Activated T-helper 17 cell treated with anti-CD3 and anti-CD28 coated beads, Interleukin-2, amount 50 U/mL, for 72 hours (primary cell): Measurements from ENCODE around the gene CCDC138. TPM values are rescaled to one million over a fixed set of nuclear protein-coding genes. Genes with fewer than 3 reads are reported as not detected.

ENCODE experiments used
- ATAC-seq: fragments of 150-1000 bp; cut with Tn5 transposase; replicated peaks from 2 replicates; pipeline ENCODE4 v1.10.0; 2021; ENCODE audit warnings: mild to moderate bottlenecking, moderate library complexity
- H3K27ac Mint-ChIP-seq: one replicate; pipeline ENCODE4 v1.8.0; 2022; ENCODE audit warnings: mixed read lengths
- H3K27me3 Mint-ChIP-seq: one replicate; pipeline ENCODE4 v1.8.0; 2022; ENCODE audit warnings: mixed read lengths
- H3K36me3 Mint-ChIP-seq: one replicate; pipeline ENCODE4 v1.8.0; 2022; ENCODE audit warnings: low read depth, mild to moderate bottlenecking, mixed read lengths
- H3K4me1 Mint-ChIP-seq: one replicate; pipeline ENCODE4 v1.8.0; 2022; ENCODE audit warnings: mixed read lengths
- H3K4me3 Mint-ChIP-seq: one replicate; pipeline ENCODE4 v1.8.0; 2022; ENCODE audit warnings: mild to moderate bottlenecking, mixed read lengths
- H3K9me3 Mint-ChIP-seq: one replicate; pipeline ENCODE4 v1.8.0; 2022; ENCODE audit warnings: mixed read lengths
- total RNA-seq, 2 donors: library from RNA; stranded (reverse); gene quantifications; one replicate each; pipeline ENCODE4 v1.2.3, GENCODE V29; 2022

CCDC138 gene
- total RNA-seq, 2 donors from 2014 or later = 11.0 to 18.1 TPM

- Mint-ChIP-seq H3K36me3 (peaks cover 86% of the 10 kb centered on the region), H3K27me3 (no peaks in the 10 kb centered on the region), H3K4me3 (no peak overlapping the region), H3K4me1 (no peaks in the 10 kb centered on the region), H3K9me3 (peaks cover 5% of the 10 kb centered on the region), H3K27ac (no peak overlapping the region)
- no peak for ATAC-seq
Measured at GRCh38 chr2:108810993-108811957, 24.7 kb downstream of the CCDC138 start.

GRCh38 chr2:108813732-108814131, 27.2 kb downstream of the CCDC138 start:
- no peak for ATAC-seq
- Mint-ChIP-seq H3K4me3 (no peak overlapping the region), H3K27ac (no peak overlapping the region), H3K36me3 (peaks cover 82% of the 10 kb centered on the region), H3K27me3 (no peaks in the 10 kb centered on the region), H3K9me3 (peaks cover 5% of the 10 kb centered on the region), H3K4me1 (no peaks in the 10 kb centered on the region)

- Mint-ChIP-seq H3K9me3 (peaks cover 9% of the 10 kb centered on the region), H3K27ac (no peak overlapping the region), H3K27me3 (no peaks in the 10 kb centered on the region), H3K4me1 (no peaks in the 10 kb centered on the region), H3K36me3 (peaks cover 44% of the 10 kb centered on the region), H3K4me3 (no peak overlapping the region)
- no peak for ATAC-seq
Measured at GRCh38 chr2:108820482-108820881, 33.9 kb downstream of the CCDC138 start.

GRCh38 chr2:108823286-108823685, 36.7 kb downstream of the CCDC138 start:
- H3K9me3 Mint-ChIP-seq = peaks cover 9% of the 10 kb centered on the region
- H3K27me3 Mint-ChIP-seq = no peaks in the 10 kb centered on the region
- no peak overlapping the region for H3K27ac Mint-ChIP-seq
- ATAC-seq = no peak
- no peak overlapping the region for H3K4me3 Mint-ChIP-seq
- H3K36me3 Mint-ChIP-seq = peaks cover 24% of the 10 kb centered on the region
- H3K4me1 Mint-ChIP-seq = no peaks in the 10 kb centered on the region

GRCh38 chr2:108824316-108825070, 37.9 kb downstream of the CCDC138 start:
- H3K27ac Mint-ChIP-seq = no peak overlapping the region
- peaks cover 6% of the 10 kb centered on the region for H3K9me3 Mint-ChIP-seq
- H3K4me1 Mint-ChIP-seq = no peaks in the 10 kb centered on the region
- H3K4me3 Mint-ChIP-seq = no peak overlapping the region
- no peak for ATAC-seq
- H3K27me3 Mint-ChIP-seq = no peaks in the 10 kb centered on the region
- H3K36me3 Mint-ChIP-seq = peaks cover 16% of the 10 kb centered on the region

GRCh38 chr2:108825254-108825653, 38.7 kb downstream of the CCDC138 start:
- Mint-ChIP-seq H3K27ac (no peak overlapping the region), H3K36me3 (peaks cover 8% of the 10 kb centered on the region), H3K4me3 (no peak overlapping the region), H3K27me3 (no peaks in the 10 kb centered on the region), H3K9me3 (no peaks in the 10 kb centered on the region), H3K4me1 (no peaks in the 10 kb centered on the region)
- ATAC-seq = no peak

- H3K9me3 Mint-ChIP-seq = no peaks in the 10 kb centered on the region
- H3K36me3 Mint-ChIP-seq = peaks cover 6% of the 10 kb centered on the region
- no peak for ATAC-seq
- H3K27ac Mint-ChIP-seq = no peak overlapping the region
- no peaks in the 10 kb centered on the region for H3K4me1 Mint-ChIP-seq
- no peaks in the 10 kb centered on the region for H3K27me3 Mint-ChIP-seq
- H3K4me3 Mint-ChIP-seq = no peak overlapping the region
Measured at GRCh38 chr2:108825736-108826135, 39.2 kb downstream of the CCDC138 start.

- Mint-ChIP-seq H3K27me3 (no peaks in the 10 kb centered on the region), H3K36me3 (peaks cover 6% of the 10 kb centered on the region), H3K4me3 (no peak overlapping the region), H3K27ac (no peak overlapping the region), H3K9me3 (no peaks in the 10 kb centered on the region), H3K4me1 (peaks cover 10% of the 10 kb centered on the region)
- no peak for ATAC-seq
Measured at GRCh38 chr2:108829578-108830310, 43.2 kb downstream of the CCDC138 start.

- ATAC-seq = peak; percentile 61
- H3K4me3 Mint-ChIP-seq = no peak overlapping the region
- H3K4me1 Mint-ChIP-seq = peaks cover 14% of the 10 kb centered on the region
- H3K27ac Mint-ChIP-seq = peak overlapping the region; percentile 73
- H3K27me3 Mint-ChIP-seq = no peaks in the 10 kb centered on the region
- H3K36me3 Mint-ChIP-seq = no peaks in the 10 kb centered on the region
- H3K9me3 Mint-ChIP-seq = no peaks in the 10 kb centered on the region
Measured at GRCh38 chr2:108833219-108833618, 46.6 kb downstream of the CCDC138 start.

GRCh38 chr2:108834620-108835019, 48.0 kb downstream of the CCDC138 start:
- H3K36me3 Mint-ChIP-seq = no peaks in the 10 kb centered on the region
- no peaks in the 10 kb centered on the region for H3K9me3 Mint-ChIP-seq
- peak overlapping the region; percentile 31 for H3K27ac Mint-ChIP-seq
- no peaks in the 10 kb centered on the region for H3K27me3 Mint-ChIP-seq
- ATAC-seq = no peak
- H3K4me1 Mint-ChIP-seq = peaks cover 14% of the 10 kb centered on the region
- H3K4me3 Mint-ChIP-seq = no peak overlapping the region

- peak overlapping the region; percentile 31 for H3K27ac Mint-ChIP-seq
- H3K36me3 Mint-ChIP-seq = no peaks in the 10 kb centered on the region
- peaks cover 14% of the 10 kb centered on the region for H3K4me1 Mint-ChIP-seq
- H3K27me3 Mint-ChIP-seq = no peaks in the 10 kb centered on the region
- ATAC-seq = peak; percentile 77
- no peaks in the 10 kb centered on the region for H3K9me3 Mint-ChIP-seq
- H3K4me3 Mint-ChIP-seq = no peak overlapping the region
Measured at GRCh38 chr2:108835040-108835439, 48.5 kb downstream of the CCDC138 start.

- no peak for ATAC-seq
- Mint-ChIP-seq H3K4me3 (no peak overlapping the region), H3K27ac (no peak overlapping the region), H3K27me3 (no peaks in the 10 kb centered on the region), H3K9me3 (no peaks in the 10 kb centered on the region), H3K4me1 (peaks cover 14% of the 10 kb centered on the region), H3K36me3 (peaks cover 7% of the 10 kb centered on the region)
Measured at GRCh38 chr2:108837198-108837597, 50.6 kb downstream of the CCDC138 start.

- H3K9me3 Mint-ChIP-seq = no peaks in the 10 kb centered on the region
- peaks cover 4% of the 10 kb centered on the region for H3K4me1 Mint-ChIP-seq
- ATAC-seq = no peak
- H3K4me3 Mint-ChIP-seq = no peak overlapping the region
- no peak overlapping the region for H3K27ac Mint-ChIP-seq
- H3K27me3 Mint-ChIP-seq = no peaks in the 10 kb centered on the region
- H3K36me3 Mint-ChIP-seq = peaks cover 14% of the 10 kb centered on the region
Measured at GRCh38 chr2:108841506-108841905, 54.9 kb downstream of the CCDC138 start.

GRCh38 chr2:108845923-108846322, 59.4 kb downstream of the CCDC138 start:
- no peak for ATAC-seq
- no peak overlapping the region for H3K27ac Mint-ChIP-seq
- no peaks in the 10 kb centered on the region for H3K27me3 Mint-ChIP-seq

More at GRCh38 chr2:108845923-108846322, 59.4 kb downstream of the CCDC138 start:
- Mint-ChIP-seq H3K4me1 (peaks cover 4% of the 10 kb centered on the region), H3K4me3 (no peak overlapping the region), H3K36me3 (peaks cover 25% of the 10 kb centered on the region), H3K9me3 (no peaks in the 10 kb centered on the region)
